GM18909 (cell line): ENCODE results near the gene SSH2.
"Not testable (repeated sequence)": the region's sequence is repeated elsewhere in the genome, so short reads cannot be mapped to it uniquely, and the experiment has no call there.

ENCODE experiments used
- ATAC-seq: cut with Tn5 transposase; IDR thresholded peaks from one replicate; pipeline ENCODE4 v1.9.1; 2021; ENCODE audit warnings: mild to moderate bottlenecking; ENCODE audit not compliant: unreplicated experiment, poor library complexity

Gene SSH2

DNA sequence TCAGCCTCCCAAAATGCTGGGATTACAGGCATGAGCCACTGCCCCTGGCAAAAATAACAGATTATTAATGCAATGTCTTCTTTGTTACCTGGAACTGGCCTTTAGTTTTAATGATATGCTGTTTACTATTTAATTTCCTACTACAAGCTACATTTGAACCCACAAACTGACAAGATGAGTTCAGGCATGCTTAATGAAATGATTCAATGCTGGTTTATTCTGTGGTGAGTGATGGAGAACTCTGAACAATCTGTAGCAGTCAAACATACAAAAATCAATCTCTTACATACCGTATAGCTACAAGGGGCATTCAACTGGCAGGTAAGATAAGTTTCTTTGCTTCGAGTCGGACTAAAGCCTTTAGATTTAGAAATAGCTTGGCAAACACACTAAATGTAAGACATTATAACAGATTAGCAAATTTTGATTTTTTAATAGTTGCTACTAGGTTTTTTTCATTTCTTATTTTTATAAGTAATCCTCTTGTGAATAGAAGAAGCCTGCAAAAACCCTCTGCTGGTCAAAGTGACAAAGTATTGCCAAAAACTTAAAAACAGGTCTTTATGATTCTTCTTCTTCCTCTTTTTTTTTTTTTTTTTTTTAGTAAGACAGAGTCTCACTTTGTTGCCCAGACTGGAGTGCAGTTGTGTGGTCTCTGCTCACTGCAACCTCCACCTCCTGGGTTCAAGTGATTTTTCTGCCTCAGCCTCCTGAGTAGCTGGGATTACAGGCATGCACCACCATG lies 138.5 kb downstream of the SSH2 start:
- no peak for ATAC-seq

- ATAC-seq = no peak
These were observed 140.5 kb downstream of the SSH2 start for GRCh38 chr17:29789196-29790170.

- no peak for ATAC-seq
These were observed 142.0 kb downstream of the SSH2 start for GRCh38 chr17:29787995-29788394.

- ATAC-seq = no peak
These were observed 147.1 kb downstream of the SSH2 start for GRCh38 chr17:29782917-29783316.

DNA sequence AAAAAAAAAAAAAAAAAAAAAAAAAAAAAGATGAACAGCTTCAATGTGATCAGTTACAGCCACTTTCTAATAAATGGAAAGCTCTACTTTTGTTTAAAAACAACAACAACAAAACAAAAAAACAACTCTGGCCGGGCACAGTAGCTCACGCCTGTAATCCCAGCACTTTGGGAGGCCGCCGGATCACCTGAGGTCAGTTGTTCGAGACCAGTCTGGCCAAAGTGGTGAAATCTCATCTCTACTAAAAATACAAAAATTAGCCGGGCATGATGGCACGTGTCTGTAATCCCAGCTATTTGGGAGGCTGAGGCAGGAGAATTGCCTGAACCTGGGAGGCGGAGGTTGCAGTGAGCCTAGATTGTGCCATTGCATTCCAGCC lies 150.2 kb downstream of the SSH2 start:
- not testable (repeated sequence) for ATAC-seq

DNA sequence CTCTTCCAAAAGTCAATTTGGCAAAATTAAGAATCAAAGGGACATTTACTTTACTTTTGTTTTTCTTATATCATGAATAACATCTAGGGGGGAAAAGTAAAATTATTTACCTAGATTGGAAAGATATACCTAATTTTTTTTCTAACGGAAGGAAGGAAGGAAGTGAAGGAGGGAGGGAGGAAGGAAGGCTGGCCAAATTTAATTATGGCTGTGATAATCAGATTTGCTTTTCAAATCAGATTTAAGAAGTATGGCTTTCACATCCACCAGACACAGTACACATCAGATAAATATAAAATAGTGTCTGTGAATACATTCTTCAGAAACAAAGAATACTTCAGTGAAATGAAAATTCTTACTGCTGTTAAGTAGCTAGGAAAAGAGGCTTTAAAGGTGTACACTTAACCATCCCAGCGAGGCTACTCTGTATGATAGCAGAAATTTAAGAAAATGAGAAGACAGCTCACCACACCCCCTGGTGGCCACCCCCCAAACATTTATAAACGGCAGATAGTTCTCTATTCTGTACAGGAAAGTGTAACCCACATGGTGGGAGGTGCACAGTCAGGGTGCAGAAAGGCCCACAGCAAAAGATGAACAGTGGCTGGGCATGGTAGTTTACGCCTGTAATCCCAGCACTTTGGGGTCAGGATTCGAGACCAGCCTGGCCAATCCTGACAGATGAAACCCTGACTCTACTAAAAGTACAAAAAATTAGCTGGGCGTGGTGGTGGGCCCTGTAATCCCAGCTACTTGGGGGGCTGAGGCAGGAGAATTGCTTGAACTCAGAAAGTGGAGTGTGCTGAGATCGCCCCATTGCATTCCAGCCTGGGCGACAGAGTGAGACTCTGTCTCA lies 150.8 kb downstream of the SSH2 start:
- peak; percentile 46 for ATAC-seq

- ATAC-seq = no peak
These were observed 152.4 kb downstream of the SSH2 start for GRCh38 chr17:29777663-29778062.

DNA sequence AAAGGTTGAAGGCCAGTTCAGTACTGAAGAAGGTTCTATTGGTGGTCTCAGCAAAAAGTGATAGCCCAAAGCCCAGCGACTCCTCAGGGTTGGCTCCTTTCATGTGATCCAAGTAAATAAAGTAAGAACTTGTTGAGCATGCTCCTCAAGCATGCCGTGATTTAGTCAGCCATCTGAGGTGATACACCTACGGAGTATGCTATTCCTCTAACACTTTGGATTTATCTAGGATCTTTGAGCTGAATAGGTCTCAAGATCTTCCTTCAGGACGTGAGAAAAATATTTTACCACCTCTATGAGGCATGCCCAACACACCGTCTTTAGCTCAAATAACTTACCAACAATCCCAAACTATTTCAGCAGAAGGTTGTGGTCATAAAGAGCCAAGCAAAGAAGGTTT lies 154.0 kb downstream of the SSH2 start:
- ATAC-seq = no peak

DNA sequence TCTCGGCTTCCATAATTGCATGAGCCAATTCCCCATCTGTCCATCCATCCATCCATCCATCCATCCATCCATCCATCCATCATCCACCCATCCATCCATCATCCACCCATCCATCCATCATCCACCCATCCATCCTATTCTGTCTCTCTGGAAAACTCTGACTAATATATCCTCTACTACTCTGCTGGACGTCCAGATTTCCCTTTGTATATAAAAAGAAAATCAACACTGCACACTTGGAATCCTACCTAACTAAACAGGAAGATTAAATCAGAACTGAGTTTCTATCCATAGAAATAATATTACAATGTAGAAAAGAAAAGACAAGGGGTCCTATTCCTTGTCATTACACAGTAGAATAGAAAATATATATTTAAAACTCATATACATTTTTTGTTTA lies 157.0 kb downstream of the SSH2 start:
- no peak for ATAC-seq

DNA sequence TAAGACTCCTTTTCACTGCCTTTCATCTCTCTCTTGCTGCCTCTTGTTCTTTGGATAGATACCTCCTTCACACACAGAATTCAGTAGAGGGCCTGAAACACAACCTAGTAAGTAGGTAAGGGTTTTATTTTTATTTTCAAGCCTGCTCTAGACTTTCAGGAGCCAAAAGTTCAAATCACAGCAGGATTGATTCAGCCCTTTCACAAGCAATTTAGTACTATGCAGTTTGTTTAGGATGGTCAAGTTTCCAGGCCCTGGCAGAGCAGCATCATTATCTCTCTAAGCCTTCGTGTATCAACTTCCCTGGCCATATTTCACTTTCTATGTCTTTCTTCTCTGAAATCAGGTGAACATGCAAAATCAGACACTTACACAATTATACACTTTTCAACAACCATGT lies 158.5 kb downstream of the SSH2 start:
- no peak for ATAC-seq

- ATAC-seq = no peak
These were observed 160.8 kb downstream of the SSH2 start for GRCh38 chr17:29769225-29769624.

DNA sequence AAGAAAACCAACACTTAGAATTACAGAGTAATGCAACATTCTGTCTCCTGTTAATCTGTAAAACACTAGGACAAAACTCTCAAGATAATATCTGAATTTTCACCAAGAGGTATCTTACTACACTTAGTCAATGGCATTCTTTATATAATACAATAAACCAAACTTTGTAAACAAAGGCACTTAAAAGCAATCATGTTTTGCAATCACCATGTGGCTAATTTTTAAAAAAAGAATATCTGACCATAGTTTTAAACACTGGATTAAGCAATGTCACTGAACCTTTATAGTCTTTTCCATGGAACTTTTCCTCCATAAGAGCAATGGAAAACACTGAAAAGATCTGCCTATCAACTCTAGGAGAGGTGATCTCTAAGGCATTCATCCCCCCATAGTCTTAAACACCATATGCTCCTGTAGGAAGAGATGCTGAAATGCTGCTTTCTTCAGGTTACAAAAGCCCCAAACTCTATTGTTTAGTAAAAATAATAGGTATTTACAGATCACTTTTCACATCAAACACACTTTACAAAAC lies 163.2 kb downstream of the SSH2 start:
- ATAC-seq = no peak

- no peak for ATAC-seq
These were observed 165.3 kb downstream of the SSH2 start for GRCh38 chr17:29764748-29765147.

DNA sequence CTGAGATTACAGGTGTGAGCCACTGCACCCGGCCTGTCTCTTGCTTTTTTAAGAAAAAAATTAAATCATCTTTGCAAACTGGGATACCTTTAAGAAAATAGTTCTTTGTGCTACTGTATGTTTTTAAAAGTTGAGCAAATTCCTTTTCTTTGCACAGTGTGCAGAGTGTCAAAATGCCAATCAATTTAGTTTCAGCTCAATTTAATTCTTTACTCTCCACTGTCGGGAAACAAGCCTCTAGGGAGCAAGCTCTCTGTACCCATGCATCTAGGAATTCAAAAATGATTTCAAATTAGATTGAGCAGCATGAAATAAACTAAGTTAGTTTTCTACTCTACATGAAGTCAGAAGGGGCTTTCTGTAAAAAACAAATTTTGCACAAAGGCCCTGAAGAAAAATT lies 165.8 kb downstream of the SSH2 start:
- no peak for ATAC-seq

DNA sequence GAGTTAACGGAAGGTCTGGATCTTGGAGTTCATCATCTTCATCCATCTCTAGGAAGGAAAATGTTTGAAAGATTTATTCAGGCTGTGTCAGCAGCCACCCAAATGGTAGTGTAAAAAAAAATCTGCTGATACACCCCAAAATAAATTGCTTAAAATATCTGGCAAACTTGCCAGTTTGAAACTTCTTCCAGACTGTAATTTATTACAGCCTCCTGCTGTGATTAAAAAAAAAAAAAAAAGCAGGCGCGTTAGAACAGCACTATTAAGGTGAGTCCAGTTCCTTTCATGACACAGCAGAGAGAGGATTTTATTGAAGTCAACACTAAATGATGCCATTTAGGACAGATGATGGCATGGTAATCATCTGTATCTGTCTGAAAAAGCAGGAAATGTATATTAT lies 166.8 kb downstream of the SSH2 start:
- ATAC-seq = no peak

DNA sequence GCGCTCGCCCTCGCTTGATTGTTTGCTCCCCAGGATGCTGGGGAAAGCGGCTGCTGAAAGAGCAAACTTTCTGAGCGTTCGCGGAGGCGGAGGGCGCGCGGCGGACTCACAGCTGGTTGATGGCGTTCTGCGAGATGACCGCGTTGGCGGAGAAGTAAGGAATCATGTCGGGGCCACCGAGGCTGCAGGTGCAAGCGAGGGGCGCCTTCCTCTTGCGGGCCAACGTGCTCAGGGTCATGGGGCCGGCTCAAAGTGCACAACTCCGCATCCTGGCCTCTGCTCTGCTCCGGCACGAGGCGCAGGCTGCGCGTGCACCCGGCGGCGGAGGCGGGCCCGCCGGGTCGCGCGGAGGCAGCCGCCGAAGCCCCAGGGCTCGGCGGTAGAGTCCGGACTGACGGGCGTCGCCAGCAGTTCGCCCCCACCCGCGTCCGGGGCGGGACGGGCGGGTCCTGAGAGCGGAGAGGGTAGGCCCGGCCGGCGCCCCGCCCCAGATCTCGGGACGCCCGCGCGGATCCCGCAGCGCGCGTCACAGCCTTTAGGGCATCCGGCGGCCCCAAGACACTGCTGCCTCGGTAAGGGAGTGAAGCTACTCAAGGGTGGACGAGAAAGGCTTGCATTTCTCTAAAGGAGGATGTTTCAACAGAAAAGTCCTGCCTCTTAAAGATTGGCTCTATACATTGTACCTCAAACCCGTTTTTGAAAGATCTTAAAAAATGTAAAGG lies 168.8 kb downstream of the SSH2 start:
- peak; percentile 80 for ATAC-seq

- ATAC-seq = peak; percentile 49
These were observed 169.6 kb downstream of the SSH2 start for GRCh38 chr17:29760279-29761039.

GRCh38 chr17:29758255-29758654 lies 171.8 kb downstream of the SSH2 start:
- ATAC-seq = no peak

DNA sequence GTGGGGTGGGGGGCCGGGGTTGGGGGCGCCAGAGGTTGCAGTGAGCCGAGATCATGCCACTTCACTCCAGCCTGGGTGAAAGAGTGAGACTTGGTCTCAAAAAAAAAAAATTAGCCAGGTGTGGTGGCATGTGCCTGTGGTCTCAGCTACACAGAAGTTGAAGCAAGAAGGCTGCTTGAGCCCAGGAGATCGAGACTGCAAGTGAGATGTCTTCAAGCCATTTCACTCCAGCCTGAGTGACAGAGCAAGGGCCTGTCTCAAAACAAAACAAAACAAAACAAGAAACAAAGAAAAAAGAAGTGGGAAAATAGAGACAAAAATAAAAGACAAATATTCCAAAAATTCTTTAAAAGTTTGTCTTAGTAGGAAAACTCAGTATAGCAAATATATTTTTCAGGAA lies 172.2 kb downstream of the SSH2 start:
- no peak for ATAC-seq
